NCI-H2227 (cell line): ENCODE measurements around the gene TGFBR2.

Experiments used
- DNase-seq: peaks from one replicate; lab custom pipeline; 2025; ENCODE audit not compliant: unreplicated experiment; lab: John Stamatoyannopoulos, UW

Gene TGFBR2

DNA sequence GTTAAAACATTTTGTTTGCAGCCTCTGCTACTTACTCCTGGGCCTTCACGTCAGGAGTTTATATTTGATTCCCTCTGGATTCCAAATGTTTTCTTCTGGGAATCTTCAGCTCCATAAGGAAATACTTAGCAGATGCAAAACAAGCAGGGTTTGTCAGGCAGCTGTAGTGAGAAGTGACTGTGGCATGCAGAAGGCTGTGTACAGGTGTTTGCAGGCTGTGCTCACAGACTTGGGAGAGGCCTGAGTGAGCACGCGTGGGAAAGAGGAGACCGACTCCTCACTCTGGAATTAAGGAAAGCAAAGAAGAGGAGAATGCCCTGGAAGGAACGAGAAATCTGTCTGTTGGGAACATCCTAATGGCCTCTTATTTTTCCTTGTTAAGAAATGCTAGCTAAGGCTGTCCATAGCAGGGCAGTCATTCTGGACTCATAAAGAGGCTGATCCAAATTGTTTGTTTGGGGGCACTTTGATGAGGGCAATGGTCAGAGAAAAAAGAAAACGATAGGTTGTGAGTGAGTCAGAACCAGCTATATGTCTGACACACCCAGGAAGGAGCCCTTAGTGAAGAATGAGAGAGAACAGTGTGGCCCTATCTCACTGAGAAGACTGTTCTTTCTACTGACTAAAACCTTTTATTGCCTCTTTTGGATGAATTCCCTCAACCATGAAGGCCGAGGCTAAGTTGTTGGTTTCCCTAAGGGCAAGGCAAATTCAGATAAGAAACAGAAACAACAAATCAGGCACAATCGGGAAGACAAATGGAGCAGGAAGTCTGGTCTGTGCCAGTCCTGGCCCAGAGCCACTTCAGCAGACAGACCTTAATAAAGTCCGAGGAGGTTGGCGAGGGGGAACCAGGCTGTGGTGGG, 82.6 kb downstream of the TGFBR2 start:
- no peak for DNase-seq

GRCh38 chr3:30690199-30690598, 83.8 kb downstream of the TGFBR2 start:
- DNase-seq = no peak

GRCh38 chr3:30691249-30691880, 85.0 kb downstream of the TGFBR2 start:
- no peak for DNase-seq

- no peak for DNase-seq
Measured at GRCh38 chr3:30691944-30692343, 85.5 kb downstream of the TGFBR2 start.

GRCh38 chr3:30692498-30693130, 86.2 kb downstream of the TGFBR2 start:
- DNase-seq = no peak

GRCh38 chr3:30693470-30694120, 87.2 kb downstream of the TGFBR2 start:
- peak; percentile 63 for DNase-seq

DNA sequence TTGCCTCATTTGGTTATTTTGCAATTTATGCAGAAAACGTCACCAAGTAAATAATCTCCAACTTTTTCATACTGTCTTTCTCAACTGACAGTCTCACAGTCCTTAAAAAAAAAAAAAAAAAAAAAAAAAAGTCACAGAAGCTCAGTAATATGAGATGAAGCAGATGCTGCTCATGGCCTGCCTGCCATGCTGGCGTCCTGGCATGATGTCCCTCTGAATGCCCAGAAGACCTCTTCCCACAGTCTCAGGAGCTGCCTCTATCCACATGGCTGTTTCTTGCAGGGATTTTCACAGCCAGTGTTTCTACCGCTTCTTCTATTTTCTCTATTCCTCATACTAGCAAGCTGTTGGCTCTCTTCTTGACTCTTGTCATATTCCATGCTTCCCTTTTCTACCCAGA, 87.7 kb downstream of the TGFBR2 start:
- no peak for DNase-seq

- no peak for DNase-seq
Measured at GRCh38 chr3:30694668-30695067, 88.3 kb downstream of the TGFBR2 start.

- no peak for DNase-seq
Measured at GRCh38 chr3:30695302-30696061, 89.1 kb downstream of the TGFBR2 start.

GRCh38 chr3:30696403-30696819, 90.0 kb downstream of the TGFBR2 start:
- no peak for DNase-seq

DNA sequence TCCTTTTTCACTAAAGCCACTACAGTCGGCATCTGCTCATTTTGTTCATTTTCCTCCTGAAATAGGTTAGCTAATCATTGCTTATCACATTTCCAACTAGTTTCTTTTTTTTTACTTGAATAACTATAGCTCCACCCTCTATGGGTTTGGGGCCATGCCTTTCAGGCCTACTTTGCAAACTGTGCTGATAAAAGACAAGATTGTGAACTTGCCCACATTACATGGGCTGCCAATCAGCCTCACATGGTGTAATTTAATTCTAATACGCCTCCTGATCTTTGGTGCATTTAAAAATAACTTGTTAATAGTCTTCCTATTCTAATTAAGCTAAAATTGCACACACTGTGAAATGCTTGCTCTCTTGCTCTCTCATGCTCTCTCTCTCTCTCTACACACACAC, 90.5 kb downstream of the TGFBR2 start:
- DNase-seq = no peak

DNA sequence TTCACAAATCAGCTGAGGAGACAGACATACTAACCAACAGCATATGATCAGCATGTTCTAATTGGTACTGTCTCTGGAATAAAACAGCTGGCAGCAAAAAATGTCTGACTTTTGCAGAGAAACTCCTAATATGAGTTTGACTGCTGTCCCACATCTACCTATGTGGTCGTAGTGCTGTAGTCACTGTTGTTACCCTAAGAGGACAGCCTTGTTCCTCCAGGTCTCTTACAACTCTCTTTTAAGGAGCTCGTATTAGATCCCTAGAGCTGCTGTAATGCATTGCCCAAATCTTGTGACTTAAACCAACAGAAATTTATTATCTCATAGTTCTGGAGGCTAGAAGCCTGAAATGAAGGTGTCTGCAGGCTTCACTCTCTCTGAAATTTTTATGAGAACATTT, 92.1 kb downstream of the TGFBR2 start:
- no peak for DNase-seq

- DNase-seq = no peak
Measured at GRCh38 chr3:30699927-30700326, 93.5 kb downstream of the TGFBR2 start.

GRCh38 chr3:30700702-30701321, 94.4 kb downstream of the TGFBR2 start:
- no peak for DNase-seq

GRCh38 chr3:30702038-30702827, 95.8 kb downstream of the TGFBR2 start:
- no peak for DNase-seq

DNA sequence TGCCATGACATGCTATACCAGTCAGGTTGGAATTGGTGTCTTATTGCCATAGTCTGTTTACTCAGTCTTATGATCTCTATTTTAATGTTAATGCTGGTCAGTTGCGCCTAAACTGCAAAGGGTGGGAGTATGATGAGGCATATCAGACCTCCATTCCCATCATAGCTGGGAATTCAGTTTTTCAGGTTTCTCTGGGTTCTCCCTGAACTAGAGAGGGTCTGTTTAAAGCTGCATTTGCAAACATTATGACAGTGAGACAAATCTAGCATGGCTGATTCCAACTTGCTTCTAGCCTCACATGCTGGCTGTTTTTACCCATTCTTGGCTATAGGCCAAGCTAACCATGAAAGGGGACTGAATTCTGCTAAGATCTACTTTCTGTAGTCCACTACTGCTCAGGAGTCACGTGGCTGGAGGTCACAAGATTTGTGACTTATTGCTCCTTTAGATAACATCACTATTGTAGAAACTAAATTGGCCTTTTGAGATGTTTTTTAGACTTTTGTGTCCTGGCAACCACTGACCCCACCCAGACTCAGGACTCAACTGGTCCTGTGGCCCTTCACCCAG, 96.5 kb downstream of the TGFBR2 start:
- no peak for DNase-seq

DNA sequence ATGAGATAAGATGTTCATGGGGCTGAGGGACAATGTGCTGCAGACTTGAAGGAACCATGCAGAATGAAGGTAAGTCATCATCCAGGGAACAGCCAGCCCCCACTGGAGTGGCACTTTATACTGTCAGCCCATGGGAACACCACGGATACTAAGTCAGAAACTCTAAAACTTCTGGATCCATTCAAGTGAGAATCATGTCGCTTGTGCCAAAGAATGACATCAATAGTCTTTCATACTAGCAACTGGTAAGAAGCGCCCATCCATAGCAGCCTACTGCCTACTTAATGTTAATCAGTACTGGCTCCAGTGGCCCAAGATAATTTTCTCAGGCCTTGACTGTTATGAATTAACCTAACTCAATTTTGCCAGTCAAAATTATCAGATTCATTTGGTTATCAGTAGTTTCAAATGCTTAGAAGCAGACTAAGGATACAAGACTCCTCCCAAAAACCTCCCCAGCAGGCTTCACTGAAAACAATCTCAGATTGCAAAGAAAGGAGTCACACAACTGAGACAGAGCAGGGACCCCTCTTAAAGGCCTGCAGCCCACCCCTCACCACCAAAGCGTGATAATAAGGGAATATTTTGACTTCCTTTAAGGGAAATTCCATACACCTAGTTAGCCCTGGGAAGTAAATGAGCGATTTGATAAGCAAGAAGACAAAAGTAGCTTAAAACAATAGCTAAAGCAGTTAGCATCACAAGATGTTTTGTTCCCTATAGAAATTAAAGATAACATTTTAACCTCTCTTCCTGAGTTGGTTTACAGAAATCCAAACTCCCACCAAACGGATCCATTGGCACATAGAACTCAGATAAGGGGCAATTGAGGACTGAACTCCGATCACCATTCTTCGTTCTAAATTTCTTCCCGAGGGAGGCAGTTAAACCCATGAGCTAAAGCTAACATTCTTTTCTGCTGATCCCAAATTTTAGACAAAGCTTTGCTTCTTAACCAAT, 98.8 kb downstream of the TGFBR2 start:
- no peak for DNase-seq

GRCh38 chr3:30707825-30708224, 101.4 kb downstream of the TGFBR2 start:
- no peak for DNase-seq
